DMS53 treated with DMSO at 0.1 percent for 48 hours (cell line): ENCODE results near the gene GAL3ST1.
"Not testable (repeated sequence)": the region's sequence is repeated elsewhere in the genome, so short reads cannot be mapped to it uniquely, and the experiment has no call there.

ENCODE experiments used
- DNase-seq: peaks from one replicate; lab custom pipeline; 2025; ENCODE audit not compliant: unreplicated experiment; lab: John Stamatoyannopoulos, UW

Gene GAL3ST1

GRCh38 chr22:30574095-30574981, at the start of gene GAL3ST1:
Gene GAL3ST1, minus strand, starts transcription at chr22:30574665. Its CDS starts 17,273 bp downstream, at chr22:30557392.
- DNase-seq, result peak; percentile 9

DNA sequence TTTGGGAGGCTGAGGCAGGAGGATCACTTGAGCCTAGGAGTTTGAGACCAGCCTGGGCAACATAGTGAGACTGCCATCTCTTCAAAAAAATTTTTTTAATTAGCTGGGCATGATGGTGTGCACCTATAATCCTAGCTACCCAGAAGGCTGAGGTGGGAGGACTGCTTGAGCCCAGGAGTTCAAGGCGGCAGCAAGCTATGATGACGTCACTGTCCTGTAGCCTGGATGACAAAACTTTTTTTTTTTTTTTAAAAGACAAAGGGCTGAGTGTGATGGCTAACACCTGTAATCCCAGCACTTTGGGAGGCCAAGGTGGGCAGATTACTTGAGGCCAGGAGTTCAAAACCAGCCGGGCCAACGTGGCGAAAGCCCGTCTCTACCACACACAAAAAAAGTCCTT, 45.4 kb upstream of the GAL3ST1 start:
- not testable (repeated sequence) for DNase-seq

DNA sequence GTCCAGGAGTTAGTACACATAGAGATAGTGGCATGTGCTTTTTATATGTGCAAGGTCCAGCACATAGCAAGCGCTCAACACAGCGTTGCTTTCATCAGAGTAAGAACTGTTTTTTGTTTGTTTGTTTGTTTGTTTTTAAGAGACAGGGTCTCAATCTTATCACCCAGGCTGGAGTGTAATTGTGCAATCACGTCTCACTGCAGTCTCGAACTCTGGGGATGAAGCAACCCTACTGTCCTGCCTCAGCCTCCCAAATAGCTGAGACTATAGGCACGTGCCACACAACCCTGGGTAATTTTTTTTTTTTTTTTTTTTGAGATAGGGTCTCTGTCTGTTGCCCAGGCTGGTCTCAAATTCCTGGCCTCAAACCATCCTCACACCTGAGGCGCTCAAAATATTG, 43.4 kb upstream of the GAL3ST1 start:
- no peak for DNase-seq

GRCh38 chr22:30615543-30615954, 41.1 kb upstream of the GAL3ST1 start:
- DNase-seq, result no peak

DNA sequence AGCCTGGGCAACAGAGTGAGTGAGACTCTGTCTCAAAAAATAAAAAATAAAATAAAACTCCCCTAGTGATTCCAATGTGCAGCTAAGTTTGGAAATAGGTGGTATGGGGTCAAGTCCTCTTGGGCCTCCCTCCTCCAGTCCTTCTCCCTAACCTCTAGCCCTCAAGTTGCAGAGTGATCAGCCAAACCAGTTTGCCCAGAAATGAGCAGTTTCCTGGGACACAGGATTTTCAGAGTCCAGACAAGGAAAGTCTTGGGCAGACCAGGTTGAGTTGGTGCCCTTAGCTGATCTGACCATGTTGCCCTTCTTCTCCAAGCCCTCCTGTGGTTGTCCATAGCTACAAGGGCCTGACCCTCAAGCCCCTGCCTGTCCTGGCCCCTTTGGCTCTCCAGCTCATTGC, 40.4 kb upstream of the GAL3ST1 start:
- no peak for DNase-seq

DNA sequence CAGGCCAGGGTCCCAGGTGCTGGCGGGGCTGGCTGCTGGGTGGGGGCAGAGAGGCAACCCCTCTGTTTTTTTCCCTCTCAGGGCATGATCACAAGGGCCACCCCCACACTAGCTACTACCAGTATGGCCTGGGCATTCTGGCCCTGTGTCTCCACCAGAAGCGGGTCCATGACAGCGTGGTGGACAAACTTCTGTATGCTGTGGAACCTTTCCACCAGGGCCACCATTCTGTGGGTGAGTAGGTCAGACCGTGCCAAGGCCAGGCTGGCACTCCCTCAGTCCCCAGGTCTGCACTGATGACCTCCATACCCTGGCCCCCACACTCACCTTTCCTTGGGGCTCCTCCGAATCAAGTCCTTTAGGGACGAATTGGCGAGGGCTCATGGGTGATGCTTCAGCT, 39.8 kb upstream of the GAL3ST1 start:
- DNase-seq, result no peak

DNA sequence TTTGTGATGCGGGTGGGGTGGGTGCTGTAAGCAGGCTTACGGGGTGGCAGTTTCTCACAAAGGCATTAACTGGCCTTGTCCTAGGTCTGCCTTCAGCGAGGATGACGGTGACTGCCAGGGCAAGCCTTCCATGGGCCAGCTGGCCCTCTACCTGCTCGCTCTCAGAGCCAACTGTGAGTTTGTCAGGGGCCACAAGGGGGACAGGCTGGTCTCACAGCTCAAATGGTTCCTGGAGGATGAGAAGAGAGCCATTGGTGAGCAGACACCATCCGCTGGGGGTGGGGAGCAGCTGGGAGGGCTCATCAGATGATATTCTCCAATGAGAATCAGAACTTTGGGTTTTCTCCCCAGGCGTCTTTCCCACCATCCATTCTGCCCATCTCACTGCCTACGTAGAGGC, 38.3 kb upstream of the GAL3ST1 start:
- DNase-seq, result no peak

- DNase-seq, result no peak
Observed at GRCh38 chr22:30611197-30611596, 36.7 kb upstream of the GAL3ST1 start.

- DNase-seq, result no peak
Observed at GRCh38 chr22:30610299-30610698, 35.8 kb upstream of the GAL3ST1 start.

DNA sequence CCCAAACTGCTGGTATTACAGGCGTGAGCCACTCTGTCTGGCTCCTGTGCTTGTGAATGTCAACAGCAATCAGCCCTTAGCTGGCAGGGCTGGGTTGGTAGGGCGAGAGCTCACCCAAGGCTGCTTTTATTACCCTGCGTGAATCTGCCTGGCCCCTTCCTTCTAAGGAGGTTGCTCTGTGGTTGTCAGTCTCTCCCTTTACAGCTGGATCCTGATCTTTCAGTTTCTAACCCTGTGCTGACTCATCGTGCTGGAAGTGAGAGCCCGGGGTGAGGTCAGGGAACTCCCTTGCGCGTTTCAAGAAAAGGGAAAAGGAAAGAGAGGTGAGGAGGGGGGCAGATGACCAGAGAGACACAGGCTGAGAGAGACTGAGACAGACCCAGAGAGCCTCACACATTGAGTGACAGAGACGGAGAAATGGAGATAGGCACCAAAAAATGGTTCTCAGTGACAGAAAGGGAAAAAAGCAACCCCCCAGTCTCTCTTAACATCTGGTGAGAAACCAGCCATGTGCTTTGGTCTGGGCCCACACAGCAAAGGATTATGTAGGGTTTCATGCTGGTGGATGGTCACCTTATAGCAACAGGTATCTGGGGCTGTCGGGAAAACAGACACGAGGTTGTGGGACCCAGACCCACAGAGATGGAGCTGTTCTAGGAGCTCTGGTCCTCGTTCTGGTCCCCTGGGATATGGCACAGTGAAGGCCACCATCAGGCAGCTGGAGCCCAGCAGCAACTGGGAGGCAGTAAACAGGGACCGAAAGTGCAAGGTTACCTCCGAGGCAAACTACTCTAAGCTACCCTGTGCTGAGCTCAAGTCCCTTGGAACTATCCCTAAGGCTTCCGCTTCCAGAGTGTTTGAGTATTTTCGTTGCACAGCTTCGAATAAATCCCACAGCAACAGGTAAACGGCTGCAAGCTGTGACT, 35.1 kb upstream of the GAL3ST1 start:
- DNase-seq, result no peak

DNA sequence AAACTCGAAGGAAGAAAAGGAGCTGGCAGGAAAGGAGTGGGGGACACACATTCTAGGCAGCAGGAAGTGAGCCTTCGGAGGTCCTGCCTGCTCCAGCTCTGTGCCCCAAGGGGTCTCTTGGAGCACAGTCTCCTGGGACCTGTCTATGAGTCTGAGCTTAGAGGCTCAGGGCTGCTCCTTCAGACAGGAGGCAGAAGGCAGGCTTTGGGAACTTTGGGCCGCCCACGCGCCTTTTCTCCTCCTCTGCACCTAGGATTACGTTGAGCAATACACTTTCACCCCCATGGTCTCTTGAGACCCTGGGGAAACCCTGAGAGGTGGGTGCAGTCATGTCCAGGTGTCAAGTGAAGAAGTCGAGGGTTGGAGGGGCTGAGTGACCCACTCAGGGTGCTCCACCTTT, 33.5 kb upstream of the GAL3ST1 start:
- DNase-seq, result no peak

DNA sequence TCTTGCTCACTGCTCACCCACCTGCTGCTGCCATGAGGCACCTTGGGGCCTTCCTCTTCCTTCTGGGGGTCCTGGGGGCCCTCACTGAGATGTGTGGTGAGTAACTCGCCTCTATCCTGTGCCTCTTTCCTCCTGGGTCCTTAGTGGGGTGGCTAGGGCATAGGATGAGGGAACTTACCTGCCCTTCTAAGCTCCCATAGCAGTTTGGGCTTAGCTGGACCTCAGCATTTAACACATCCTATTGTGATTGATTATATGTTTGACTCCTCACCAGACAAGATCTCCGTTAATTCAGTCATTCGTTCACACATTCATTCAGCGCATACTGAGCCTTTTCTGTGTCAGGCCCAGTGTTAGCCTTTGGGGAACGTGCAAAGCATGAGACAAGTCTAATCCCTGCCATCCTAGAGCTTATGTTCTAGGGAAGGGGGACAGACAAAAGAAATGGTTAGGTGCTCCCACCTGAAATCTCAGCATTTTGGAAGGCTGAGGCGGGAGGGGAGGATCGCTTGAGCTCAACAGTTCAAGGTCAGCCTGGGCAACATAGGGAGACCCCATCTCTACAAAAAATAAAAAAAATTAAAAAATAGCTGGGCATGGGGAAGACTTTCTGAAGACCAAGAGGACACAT, 33.0 kb upstream of the GAL3ST1 start:
- no peak for DNase-seq

DNA sequence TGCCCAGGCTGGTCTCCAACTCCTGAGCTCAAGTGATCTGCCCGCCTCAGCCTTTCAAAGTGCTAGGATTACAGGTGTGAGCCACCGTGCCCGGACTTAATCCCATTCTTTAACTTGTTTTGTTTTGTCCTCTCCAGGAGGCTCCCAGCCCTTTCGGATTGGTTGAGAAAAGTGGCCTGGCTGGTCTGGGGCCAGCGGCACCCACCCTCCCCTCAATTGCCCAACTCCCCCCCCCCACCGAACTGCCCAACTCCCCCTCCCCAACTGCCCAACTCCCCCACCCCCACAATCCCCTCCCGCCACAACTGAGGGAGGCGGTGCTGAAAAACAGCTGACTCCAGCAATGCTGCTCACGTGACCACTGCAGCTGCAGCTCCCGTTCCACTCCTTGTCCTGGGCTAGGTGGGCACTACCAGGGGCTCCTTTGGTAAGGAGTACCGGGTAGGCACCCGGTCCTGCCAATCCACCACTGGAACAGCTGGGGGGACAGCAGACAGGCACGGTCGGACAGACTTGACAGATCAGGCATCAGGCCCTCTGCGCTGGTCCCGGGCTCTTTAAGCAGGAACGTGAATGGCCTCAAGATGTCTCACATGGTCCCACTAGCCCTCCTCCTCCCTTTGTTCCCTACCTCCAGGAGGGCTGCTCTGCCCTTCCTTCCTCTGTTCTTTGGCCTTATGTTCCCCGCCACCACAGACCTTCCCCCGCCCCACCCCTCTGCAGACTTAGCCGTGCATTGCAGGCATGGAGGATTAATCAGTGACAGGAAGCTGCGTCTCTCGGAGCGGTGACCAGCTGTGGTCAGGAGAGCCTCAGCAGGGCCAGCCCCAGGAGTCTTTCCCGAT, 32.2 kb upstream of the GAL3ST1 start, which contains the start of gene TCN2:
TCN2 (plus strand) TSS at position 720 of the 845 bp plus-strand sequence. CDS start 158 bp downstream, outside the sequence.
- DNase-seq, result peak; percentile 5

- no peak for DNase-seq
Observed at GRCh38 chr22:30605449-30606110, 31.1 kb upstream of the GAL3ST1 start.

DNA sequence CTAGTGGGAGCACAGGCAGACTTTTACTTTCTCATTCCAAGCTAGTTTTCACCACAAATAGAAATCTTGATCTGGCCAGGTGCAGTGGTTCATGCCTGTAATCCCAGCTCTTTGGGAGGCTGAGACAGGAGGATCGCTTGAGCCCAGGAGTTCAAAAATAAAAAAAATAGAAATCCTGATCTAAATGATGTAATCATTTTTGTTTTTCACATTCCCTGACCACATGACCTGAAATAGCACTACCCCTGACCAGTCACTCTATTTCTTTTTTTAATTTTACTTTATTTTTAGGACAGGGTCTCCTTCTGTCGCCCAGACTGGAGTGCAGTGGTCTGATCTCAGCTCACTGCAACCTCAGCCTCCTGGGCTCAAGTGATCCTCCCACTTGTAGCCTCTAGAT, 30.3 kb upstream of the GAL3ST1 start:
- no peak for DNase-seq

- DNase-seq, result no peak
Observed at GRCh38 chr22:30603801-30604200, 29.3 kb upstream of the GAL3ST1 start.

GRCh38 chr22:30602049-30602448, 27.6 kb upstream of the GAL3ST1 start:
- DNase-seq, result no peak

DNA sequence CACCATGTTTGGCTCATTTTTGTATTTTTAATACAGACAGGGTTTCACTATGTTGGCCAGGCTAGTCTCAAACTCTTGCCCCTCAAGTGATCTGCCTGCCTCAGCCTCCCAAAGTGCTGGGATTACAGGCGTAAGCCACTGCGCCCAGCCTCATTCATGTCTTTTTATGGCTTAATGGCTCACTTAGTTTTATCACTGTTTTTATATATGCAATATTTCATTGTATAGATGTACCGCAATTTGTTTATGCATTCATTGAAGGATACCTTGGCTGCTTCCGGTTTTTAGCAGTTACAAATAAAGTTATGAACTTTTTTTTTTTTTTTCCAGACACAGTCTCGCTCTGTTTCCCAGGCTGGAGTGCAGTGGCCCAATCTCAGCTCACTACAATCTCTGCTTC, 27.0 kb upstream of the GAL3ST1 start:
- no peak for DNase-seq

- DNase-seq, result no peak
Observed at GRCh38 chr22:30600921-30601320, 26.5 kb upstream of the GAL3ST1 start.

DNA sequence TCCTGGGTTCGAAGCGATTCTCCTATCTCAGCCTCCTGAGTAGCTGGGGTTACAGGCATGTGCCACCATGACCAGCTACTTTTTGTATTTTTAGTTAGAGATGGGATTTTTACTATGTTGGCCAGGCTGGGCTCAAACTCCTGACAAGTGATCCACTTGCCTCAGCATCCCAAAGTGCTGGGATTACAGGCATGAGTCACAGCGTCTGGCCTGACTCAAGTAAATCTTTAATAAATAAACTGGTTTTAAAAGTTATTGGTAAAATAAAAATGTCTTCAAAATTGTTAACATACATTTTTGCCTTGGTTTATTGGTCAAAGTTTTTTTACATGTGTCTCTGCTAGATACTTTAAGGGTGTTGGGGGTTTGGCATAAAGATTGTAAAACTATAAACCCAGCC, 24.5 kb upstream of the GAL3ST1 start:
- DNase-seq, result no peak
